ENCODE measurements around the gene DCST1. TPM values are rescaled to one million over a fixed set of nuclear protein-coding genes. Genes with fewer than 3 reads are reported as not detected.
A peak's percentile ranks its signal among the peaks of the same experiment; 100 is the strongest.

The DCST1 gene
- total and polyA plus RNA-seq, 2 of the 13 experiments (the other 11 are each of a cell fraction or from before 2014, with no cell fraction given) = 0.04 TPM; not detected in 1

DNA sequence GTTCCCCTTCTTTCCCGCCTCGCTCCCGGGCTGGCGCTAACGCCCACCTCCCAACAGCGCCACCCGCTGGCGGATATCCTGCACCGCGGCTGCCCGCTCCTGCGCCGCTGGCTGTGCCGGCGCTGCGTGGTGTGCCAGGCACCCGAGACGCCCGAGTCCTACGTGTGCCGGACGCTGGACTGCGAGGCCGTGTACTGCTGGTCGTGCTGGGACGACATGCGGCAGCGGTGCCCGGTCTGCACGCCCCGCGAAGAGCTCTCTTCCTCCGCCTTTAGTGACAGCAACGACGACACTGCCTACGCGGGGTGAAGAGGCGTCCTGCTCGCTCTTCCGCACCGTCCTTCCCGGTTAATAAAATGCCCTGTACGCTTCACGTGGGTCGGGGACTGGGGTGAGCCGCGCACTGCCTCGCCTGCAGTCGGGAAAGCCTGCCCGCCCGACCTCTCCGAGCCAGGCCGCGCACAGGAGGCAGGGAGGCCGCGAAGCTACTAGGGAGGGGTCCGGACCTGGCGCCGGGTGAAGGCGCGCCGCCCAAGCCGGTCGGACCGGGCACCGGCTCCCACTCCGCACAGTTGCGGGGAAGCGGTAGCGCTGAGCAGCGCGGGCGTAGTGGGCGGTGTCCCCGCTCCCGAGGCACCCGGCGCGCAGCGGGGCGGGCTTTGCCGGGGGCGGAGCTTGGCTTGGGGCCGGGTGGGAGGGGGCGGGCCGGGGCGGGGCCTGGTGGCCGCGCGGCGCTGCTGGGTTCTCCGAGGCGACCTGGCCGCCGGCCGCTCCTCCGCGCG, 17.1 kb downstream of the DCST1 start, which contains the start of gene ADAM15 (continued):
- TF ChIP-seq PPARG (CRISPR knock-in tag; conservative IDR thresholded peaks at IDR 0.05) (0 out of 2 replicates have a peak, but pooled peaks have one; percentile 22), NFAT5 (CRISPR knock-in tag; IDR thresholded peaks at IDR 0.05) (no peak), MEIS2 (CRISPR knock-in tag; IDR thresholded peaks at IDR 0.05) (peak; percentile 45; the same call in 1 of the 2 replicates), ZNF672 (CRISPR knock-in tag; IDR thresholded peaks at IDR 0.05) (no peak), GATAD2A (CRISPR knock-in tag; IDR thresholded peaks at IDR 0.05) (peak; percentile 65), MXD3 (CRISPR knock-in tag; IDR thresholded peaks at IDR 0.05) (peak; percentile 58; the same call in 1 of the 2 replicates), PRMT3 (CRISPR knock-in tag; IDR thresholded peaks at IDR 0.05; ENCODE audit: borderline replicate concordance, low read depth) (0 out of 2 replicates have a peak, but pooled peaks have one; percentile 56), RXRA (CRISPR knock-in tag; IDR thresholded peaks at IDR 0.05) (peak; percentile 58; the same call in 1 of the 2 replicates), MEIS1 (CRISPR knock-in tag; IDR thresholded peaks at IDR 0.05; ENCODE audit: borderline replicate concordance) (peak; percentile 75; the same call in 1 of the 2 replicates), ZSCAN9 (CRISPR knock-in tag; IDR thresholded peaks at IDR 0.05; ENCODE audit: borderline replicate concordance) (0 out of 2 replicates have a peak, but pooled peaks have one; percentile 14), THAP9 (CRISPR knock-in tag; IDR thresholded peaks at IDR 0.05; ENCODE audit: borderline replicate concordance) (peak; percentile 86), ZNF546 (CRISPR knock-in tag; conservative IDR thresholded peaks at IDR 0.05) (peak; percentile 93; the same call in 1 of the 2 replicates), ZNF337 (CRISPR knock-in tag; IDR thresholded peaks at IDR 0.05; ENCODE audit: borderline replicate concordance, low read depth) (no peak), THAP11 (CRISPR knock-in tag; IDR thresholded peaks at IDR 0.05) (peak; percentile 51)
- TF ChIP-seq, protein P1, sequence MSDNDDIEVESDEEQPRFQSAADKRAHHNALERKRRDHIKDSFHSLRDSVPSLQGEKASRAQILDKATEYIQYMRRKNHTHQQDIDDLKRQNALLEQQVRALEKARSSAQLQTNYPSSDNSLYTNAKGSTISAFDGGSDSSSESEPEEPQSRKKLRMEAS (IDR thresholded peaks at IDR 0.05) = peak; percentile 97
- TF ChIP-seq, protein P2, sequence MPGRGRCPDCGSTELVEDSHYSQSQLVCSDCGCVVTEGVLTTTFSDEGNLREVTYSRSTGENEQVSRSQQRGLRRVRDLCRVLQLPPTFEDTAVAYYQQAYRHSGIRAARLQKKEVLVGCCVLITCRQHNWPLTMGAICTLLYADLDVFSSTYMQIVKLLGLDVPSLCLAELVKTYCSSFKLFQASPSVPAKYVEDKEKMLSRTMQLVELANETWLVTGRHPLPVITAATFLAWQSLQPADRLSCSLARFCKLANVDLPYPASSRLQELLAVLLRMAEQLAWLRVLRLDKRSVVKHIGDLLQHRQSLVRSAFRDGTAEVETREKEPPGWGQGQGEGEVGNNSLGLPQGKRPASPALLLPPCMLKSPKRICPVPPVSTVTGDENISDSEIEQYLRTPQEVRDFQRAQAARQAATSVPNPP (CRISPR knock-in tag; IDR thresholded peaks at IDR 0.05) = 0 out of 2 replicates have a peak, but pooled peaks have one; percentile 6
- TF ChIP-seq, protein P3, sequence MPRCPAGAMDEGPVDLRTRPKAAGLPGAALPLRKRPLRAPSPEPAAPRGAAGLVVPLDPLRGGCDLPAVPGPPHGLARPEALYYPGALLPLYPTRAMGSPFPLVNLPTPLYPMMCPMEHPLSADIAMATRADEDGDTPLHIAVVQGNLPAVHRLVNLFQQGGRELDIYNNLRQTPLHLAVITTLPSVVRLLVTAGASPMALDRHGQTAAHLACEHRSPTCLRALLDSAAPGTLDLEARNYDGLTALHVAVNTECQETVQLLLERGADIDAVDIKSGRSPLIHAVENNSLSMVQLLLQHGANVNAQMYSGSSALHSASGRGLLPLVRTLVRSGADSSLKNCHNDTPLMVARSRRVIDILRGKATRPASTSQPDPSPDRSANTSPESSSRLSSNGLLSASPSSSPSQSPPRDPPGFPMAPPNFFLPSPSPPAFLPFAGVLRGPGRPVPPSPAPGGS (CRISPR knock-in tag; IDR thresholded peaks at IDR 0.05) = peak; percentile 67; the same call in 1 of the 2 replicates
